ENCODE measurements around the gene PAK5.

DNA sequence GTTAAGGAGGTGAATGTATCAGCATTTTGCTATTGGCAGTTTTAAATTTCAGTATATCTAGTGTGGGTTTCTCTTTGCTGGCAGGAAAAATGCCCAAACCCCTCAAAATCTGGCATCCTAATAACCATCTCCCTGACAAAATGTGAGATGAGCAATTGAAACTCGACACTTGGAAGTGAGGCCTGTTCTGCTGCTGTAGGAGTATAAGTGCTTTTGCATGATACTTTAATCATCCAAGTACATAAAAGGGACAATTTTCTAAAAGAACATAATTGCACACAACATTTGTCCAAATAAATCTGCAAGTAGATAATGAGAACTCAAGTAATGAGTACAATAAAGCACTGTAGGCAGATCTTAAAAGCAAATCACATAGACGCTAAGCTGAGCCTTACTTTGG lies 288.0 kb downstream of the PAK5 start:
- TF ChIP-seq EZH2phosphoT487 (IDR thresholded peaks at IDR 0.05; ENCODE audit: unreplicated experiment): no peak
- TF ChIP-seq, protein P1, sequence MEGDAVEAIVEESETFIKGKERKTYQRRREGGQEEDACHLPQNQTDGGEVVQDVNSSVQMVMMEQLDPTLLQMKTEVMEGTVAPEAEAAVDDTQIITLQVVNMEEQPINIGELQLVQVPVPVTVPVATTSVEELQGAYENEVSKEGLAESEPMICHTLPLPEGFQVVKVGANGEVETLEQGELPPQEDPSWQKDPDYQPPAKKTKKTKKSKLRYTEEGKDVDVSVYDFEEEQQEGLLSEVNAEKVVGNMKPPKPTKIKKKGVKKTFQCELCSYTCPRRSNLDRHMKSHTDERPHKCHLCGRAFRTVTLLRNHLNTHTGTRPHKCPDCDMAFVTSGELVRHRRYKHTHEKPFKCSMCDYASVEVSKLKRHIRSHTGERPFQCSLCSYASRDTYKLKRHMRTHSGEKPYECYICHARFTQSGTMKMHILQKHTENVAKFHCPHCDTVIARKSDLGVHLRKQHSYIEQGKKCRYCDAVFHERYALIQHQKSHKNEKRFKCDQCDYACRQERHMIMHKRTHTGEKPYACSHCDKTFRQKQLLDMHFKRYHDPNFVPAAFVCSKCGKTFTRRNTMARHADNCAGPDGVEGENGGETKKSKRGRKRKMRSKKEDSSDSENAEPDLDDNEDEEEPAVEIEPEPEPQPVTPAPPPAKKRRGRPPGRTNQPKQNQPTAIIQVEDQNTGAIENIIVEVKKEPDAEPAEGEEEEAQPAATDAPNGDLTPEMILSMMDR (conservative IDR thresholded peaks at IDR 0.05; ENCODE audit: low read depth in 2 of 2): no peak
- TF ChIP-seq, protein P2, sequence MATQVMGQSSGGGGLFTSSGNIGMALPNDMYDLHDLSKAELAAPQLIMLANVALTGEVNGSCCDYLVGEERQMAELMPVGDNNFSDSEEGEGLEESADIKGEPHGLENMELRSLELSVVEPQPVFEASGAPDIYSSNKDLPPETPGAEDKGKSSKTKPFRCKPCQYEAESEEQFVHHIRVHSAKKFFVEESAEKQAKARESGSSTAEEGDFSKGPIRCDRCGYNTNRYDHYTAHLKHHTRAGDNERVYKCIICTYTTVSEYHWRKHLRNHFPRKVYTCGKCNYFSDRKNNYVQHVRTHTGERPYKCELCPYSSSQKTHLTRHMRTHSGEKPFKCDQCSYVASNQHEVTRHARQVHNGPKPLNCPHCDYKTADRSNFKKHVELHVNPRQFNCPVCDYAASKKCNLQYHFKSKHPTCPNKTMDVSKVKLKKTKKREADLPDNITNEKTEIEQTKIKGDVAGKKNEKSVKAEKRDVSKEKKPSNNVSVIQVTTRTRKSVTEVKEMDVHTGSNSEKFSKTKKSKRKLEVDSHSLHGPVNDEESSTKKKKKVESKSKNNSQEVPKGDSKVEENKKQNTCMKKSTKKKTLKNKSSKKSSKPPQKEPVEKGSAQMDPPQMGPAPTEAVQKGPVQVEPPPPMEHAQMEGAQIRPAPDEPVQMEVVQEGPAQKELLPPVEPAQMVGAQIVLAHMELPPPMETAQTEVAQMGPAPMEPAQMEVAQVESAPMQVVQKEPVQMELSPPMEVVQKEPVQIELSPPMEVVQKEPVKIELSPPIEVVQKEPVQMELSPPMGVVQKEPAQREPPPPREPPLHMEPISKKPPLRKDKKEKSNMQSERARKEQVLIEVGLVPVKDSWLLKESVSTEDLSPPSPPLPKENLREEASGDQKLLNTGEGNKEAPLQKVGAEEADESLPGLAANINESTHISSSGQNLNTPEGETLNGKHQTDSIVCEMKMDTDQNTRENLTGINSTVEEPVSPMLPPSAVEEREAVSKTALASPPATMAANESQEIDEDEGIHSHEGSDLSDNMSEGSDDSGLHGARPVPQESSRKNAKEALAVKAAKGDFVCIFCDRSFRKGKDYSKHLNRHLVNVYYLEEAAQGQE (IDR thresholded peaks at IDR 0.05; ENCODE audit: unreplicated experiment): no peak
- TF ChIP-seq EZH2 (IDR thresholded peaks at IDR 0.05; ENCODE audit: low read depth, unreplicated experiment): no peak
- no peak for TF ChIP-seq STAT1 (IDR thresholded peaks at IDR 0.05; ENCODE audit: unreplicated experiment)
